Measurements from ENCODE around the gene HK1. TPM values are rescaled to one million over a fixed set of nuclear protein-coding genes. Genes with fewer than 3 reads are reported as not detected.
A peak's percentile ranks its signal among the peaks of the same experiment; 100 is the strongest.

Gene HK1
- total RNA-seq (100 to 1,000 TPM in 1 of 2 donors, 10 to 100 TPM in 1; 53.9 to 109 TPM), polyA plus RNA-seq (ENCODE audit: insufficient read length in 2 of 2) (100 to 1,000 TPM; 142 to 144 TPM)
- long read RNA-seq, donor 1, transcript HK1-202 (18 exons, 3,605 nt): major isoform, 29 of 135 reads
- long read RNA-seq, donor 1, partial matches to known transcripts: 106 of 135 reads
- long read RNA-seq, donor 1, other reads (novel, unspliced or antisense): 0 of 135 reads
- long read RNA-seq, donor 2, transcript HK1-202 (18 exons, 3,605 nt): major isoform, 5 of 5 reads
- long read RNA-seq, donor 2, partial matches to known transcripts: 0 of 5 reads
- long read RNA-seq, donor 2, other reads (novel, unspliced or antisense): 0 of 5 reads
- long read RNA-seq, donor 3, partial matches to known transcripts: 29 of 33 reads
- long read RNA-seq, donor 3, other reads (novel, unspliced or antisense): 0 of 33 reads
- long read RNA-seq, donor 4, transcript HK1-202 (18 exons, 3,605 nt): major isoform, 5 of 5 reads
- long read RNA-seq, donor 4, partial matches to known transcripts: 0 of 5 reads
- long read RNA-seq, donor 4, other reads (novel, unspliced or antisense): 0 of 5 reads

DNA sequence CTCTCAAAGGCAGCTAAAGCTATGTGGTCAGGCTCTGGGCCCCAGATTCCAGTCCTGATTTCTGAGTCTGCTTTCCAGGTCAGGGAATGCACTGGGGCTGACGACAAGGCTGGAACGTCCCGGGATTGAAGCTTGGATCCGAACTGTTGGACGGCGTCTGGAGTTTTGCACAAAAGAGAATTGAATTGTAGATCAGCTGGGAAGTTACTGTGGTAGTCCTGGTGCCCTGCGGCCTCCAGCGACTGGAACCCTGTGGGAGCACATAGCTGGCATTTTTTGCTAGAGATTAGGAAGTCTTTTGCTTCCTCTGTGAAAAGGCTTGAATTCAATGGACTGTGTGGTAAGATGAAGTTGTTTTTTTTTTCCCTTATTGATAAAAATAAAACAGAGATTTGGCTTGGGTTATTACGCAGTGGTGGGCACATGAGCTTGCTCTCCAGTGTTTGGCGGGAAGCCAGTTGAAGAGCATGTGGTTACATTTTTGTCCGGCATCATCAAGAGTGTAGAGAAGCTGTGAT lies at the start of gene HK1:
Gene HK1 (plus strand): TSS at position 51 of the 518 bp plus-strand sequence.
- peak in 2 of 6 donors; percentile 27 to 53 for DNase-seq (ENCODE audit: low read depth in 4 of 6, low spot score in 6 of 6)
- no peak within 1 kb of the TSS for H3K4me3 ChIP-seq (ENCODE audit: low read depth, low read length)
- H3K27ac ChIP-seq (ENCODE audit: low read depth, low read length): peak within 1 kb of the TSS; percentile 12
- no peaks in the 10 kb centered on the region for H3K27me3 ChIP-seq (ENCODE audit: control insufficient read depth, insufficient read depth, low read length)
- 27% methylated on average over 11 of the region's 11 CpGs for WGBS (ENCODE audit: insufficient coverage)
- H3K4me1 ChIP-seq (ENCODE audit: control insufficient read depth, insufficient read depth, low read length): peaks cover 4% of the 10 kb centered on the region
- no peaks in the 10 kb centered on the region for H3K9me3 ChIP-seq (ENCODE audit: control insufficient read depth, insufficient read depth, low read length)
- no peaks in the 10 kb centered on the region for H3K36me3 ChIP-seq (ENCODE audit: control insufficient read depth, insufficient read depth, low read length)

DNA sequence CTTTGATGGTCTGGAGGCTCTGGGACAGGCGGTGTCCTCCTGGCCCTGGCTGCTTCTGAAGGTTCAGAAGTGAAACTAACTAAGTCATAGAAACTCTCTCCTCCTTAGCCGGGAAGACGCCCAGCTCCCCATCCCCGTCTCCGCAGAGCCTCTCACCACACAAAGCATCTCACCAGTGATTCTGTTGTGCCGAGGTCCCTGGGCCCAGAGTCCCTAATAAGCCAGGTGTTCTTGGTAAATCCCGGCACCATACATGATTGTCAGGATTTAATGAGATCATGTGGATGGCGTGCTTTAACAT lies 48.7 kb upstream of the HK1 start:
- Histone ChIP-seq H3K27ac (ENCODE audit: low read depth, low read length) (no peak overlapping the region), H3K4me1 (ENCODE audit: control insufficient read depth, insufficient read depth, low read length) (peaks cover 6% of the 10 kb centered on the region), H3K27me3 (ENCODE audit: control insufficient read depth, insufficient read depth, low read length) (peaks cover 4% of the 10 kb centered on the region), H3K4me3 (ENCODE audit: low read depth, low read length) (no peak overlapping the region), H3K36me3 (ENCODE audit: control insufficient read depth, insufficient read depth, low read length) (no peaks in the 10 kb centered on the region), H3K9me3 (ENCODE audit: control insufficient read depth, insufficient read depth, low read length) (no peaks in the 10 kb centered on the region)
- no peak for DNase-seq (ENCODE audit: low read depth in 4 of 6, low spot score in 6 of 6)
- WGBS (ENCODE audit: insufficient coverage): 78% methylated on average over 5 of the region's 8 CpGs

DNA sequence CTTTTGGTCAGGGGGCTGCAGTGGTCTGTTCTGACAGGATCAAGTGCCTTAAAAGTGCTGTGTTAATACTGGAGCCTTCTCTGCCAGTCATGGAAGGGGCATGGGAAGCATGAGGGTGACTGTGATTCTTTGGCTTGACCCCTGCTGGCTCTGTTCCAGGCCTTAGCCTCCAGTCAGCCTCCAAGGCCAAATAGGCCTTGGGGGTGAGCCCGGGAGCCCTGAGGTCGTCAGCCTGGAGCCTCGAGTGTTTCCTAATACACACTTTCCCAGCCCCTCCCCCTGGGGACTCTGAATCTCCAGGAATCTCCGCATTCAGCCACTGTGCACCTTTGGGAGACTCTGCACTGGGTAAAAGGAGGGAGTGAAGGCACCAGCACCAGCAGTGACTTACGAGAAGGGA lies 48.2 kb upstream of the HK1 start:
- Histone ChIP-seq H3K36me3 (ENCODE audit: control insufficient read depth, insufficient read depth, low read length) (no peaks in the 10 kb centered on the region), H3K9me3 (ENCODE audit: control insufficient read depth, insufficient read depth, low read length) (no peaks in the 10 kb centered on the region), H3K27ac (ENCODE audit: low read depth, low read length) (no peak overlapping the region), H3K27me3 (ENCODE audit: control insufficient read depth, insufficient read depth, low read length) (peaks cover 4% of the 10 kb centered on the region), H3K4me1 (ENCODE audit: control insufficient read depth, insufficient read depth, low read length) (peaks cover 6% of the 10 kb centered on the region), H3K4me3 (ENCODE audit: low read depth, low read length) (no peak overlapping the region)
- no peak for DNase-seq (ENCODE audit: low read depth in 4 of 6, low spot score in 6 of 6)
- 85% methylated on average over 1 of the region's 5 CpGs for WGBS (ENCODE audit: insufficient coverage)

DNA sequence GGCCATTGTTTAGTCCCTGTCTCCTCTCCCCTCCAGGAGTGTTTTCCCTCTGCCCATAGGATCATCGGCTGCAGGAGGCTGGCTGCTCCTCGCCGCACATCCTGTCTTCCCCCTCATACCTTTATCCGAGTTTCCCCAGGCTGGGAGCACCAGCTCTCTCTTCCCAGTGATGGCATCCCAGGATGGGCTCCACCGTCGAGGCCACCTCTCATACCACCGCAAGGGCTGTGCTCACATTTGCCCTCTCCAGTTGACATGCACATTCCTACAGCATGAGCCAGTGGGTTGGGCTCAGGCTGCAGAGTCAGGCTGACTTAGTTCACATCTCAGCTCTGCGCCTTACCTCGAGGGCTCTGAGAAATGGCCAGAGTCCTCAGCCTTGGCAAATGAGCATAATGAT lies 46.0 kb upstream of the HK1 start:
- Histone ChIP-seq H3K9me3 (ENCODE audit: control insufficient read depth, insufficient read depth, low read length) (no peaks in the 10 kb centered on the region), H3K27me3 (ENCODE audit: control insufficient read depth, insufficient read depth, low read length) (peaks cover 4% of the 10 kb centered on the region), H3K27ac (ENCODE audit: low read depth, low read length) (no peak overlapping the region), H3K4me1 (ENCODE audit: control insufficient read depth, insufficient read depth, low read length) (peaks cover 4% of the 10 kb centered on the region), H3K36me3 (ENCODE audit: control insufficient read depth, insufficient read depth, low read length) (no peaks in the 10 kb centered on the region), H3K4me3 (ENCODE audit: low read depth, low read length) (no peak overlapping the region)
- DNase-seq (ENCODE audit: low read depth in 4 of 6, low spot score in 6 of 6): no peak
- 86% methylated on average over 9 of the region's 9 CpGs for WGBS (ENCODE audit: insufficient coverage)

DNA sequence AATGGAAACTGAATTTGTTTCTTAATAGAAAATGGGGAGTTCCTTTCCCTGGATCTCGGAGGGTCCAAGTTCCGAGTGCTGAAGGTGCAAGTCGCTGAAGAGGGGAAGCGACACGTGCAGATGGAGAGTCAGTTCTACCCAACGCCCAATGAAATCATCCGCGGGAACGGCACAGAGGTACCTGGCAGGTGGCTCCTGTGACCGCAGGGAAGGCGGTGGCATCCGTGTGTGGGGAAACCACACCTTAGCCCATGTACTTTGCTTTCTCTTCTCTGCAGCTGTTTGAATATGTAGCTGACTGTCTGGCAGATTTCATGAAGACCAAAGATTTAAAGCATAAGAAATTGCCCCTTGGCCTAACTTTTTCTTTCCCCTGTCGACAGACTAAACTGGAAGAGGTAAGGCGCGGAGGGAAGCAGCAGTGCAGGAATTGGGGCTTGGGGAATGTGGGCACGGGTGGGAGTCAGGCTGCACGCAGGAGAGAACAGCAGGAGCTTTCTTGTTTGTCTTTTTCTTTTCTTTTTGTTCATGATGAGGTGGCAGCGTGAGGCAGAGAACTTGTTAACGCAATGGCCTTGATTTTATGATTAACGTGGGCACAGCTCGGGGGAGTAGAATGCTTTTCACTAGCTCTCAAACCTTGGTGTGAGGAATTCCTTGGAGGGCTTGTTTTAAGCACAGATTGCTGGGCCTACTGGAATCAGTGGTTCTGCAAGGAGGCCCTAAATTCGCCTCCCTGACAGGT lies 45.4 kb upstream of the HK1 start:
- Histone ChIP-seq H3K9me3 (ENCODE audit: control insufficient read depth, insufficient read depth, low read length) (no peaks in the 10 kb centered on the region), H3K27me3 (ENCODE audit: control insufficient read depth, insufficient read depth, low read length) (peaks cover 2% of the 10 kb centered on the region), H3K27ac (ENCODE audit: low read depth, low read length) (no peak overlapping the region), H3K36me3 (ENCODE audit: control insufficient read depth, insufficient read depth, low read length) (no peaks in the 10 kb centered on the region), H3K4me3 (ENCODE audit: low read depth, low read length) (no peak overlapping the region), H3K4me1 (ENCODE audit: control insufficient read depth, insufficient read depth, low read length) (peaks cover 7% of the 10 kb centered on the region)
- 53% methylated on average over 17 of the region's 22 CpGs for WGBS (ENCODE audit: insufficient coverage)
- peak in 2 of 6 donors; percentile 47 to 55 for DNase-seq (ENCODE audit: low read depth in 4 of 6, low spot score in 6 of 6)

DNA sequence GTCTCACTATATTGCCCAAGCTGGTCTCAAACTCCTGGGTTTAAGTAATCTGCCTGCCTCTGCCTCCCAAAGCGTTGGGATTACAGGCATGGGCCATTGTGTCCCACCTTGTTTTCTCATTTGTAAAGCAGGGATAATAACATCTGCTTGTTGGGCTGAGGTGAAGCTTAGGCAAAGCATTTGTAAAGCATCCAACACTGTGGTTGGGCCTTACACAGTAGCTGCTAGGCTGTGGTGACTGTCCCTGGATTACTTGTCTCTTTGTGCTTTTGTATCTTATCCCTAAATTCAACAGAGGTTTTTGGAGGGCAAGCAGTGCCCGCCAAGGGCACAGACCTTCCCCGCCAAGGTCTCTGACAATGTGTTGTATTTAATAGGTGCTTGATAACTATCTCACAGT lies 43.8 kb upstream of the HK1 start:
- WGBS (ENCODE audit: insufficient coverage): 75% methylated on average over 1 of the region's 3 CpGs
- H3K27me3 ChIP-seq (ENCODE audit: control insufficient read depth, insufficient read depth, low read length): peaks cover 2% of the 10 kb centered on the region
- no peak overlapping the region for H3K4me3 ChIP-seq (ENCODE audit: low read depth, low read length)
- peaks cover 7% of the 10 kb centered on the region for H3K4me1 ChIP-seq (ENCODE audit: control insufficient read depth, insufficient read depth, low read length)
- H3K36me3 ChIP-seq (ENCODE audit: control insufficient read depth, insufficient read depth, low read length): no peaks in the 10 kb centered on the region
- no peaks in the 10 kb centered on the region for H3K9me3 ChIP-seq (ENCODE audit: control insufficient read depth, insufficient read depth, low read length)
- no peak overlapping the region for H3K27ac ChIP-seq (ENCODE audit: low read depth, low read length)
- no peak for DNase-seq (ENCODE audit: low read depth in 4 of 6, low spot score in 6 of 6)

DNA sequence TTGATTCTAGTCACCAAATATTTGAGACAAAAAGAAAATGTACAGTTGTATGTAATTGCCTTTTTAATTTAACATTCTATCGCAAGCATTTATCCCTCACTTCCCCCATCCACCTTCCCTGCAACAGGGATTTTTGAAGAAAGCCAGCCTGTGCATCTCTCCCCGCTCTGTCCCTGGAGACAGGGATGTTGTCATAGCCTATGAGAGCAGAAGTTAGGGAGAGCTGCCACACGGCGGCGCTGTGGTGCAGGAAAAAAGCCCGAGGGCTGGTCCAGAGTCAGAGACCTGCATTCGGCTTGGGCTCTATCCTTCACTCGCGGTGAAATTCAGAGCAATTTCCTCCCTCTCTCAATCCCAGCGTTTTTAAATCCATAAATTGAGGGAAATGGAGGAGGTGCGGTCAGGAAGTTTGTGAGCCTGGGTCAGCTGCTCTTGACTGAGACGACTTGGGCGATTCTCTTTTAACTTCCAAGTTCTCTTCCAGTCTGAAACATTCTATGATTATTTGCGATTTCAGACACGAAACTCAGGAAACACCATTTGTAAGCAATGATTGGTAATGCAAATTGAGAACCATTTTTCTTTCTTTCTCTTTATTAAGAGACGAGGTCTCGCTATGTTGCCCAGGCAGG lies 40.7 kb upstream of the HK1 start:
- 39% methylated on average over 3 of the region's 17 CpGs for WGBS (ENCODE audit: insufficient coverage)
- Histone ChIP-seq H3K9me3 (ENCODE audit: control insufficient read depth, insufficient read depth, low read length) (no peaks in the 10 kb centered on the region), H3K27ac (ENCODE audit: low read depth, low read length) (no peak overlapping the region), H3K4me3 (ENCODE audit: low read depth, low read length) (no peak overlapping the region), H3K36me3 (ENCODE audit: control insufficient read depth, insufficient read depth, low read length) (no peaks in the 10 kb centered on the region), H3K27me3 (ENCODE audit: control insufficient read depth, insufficient read depth, low read length) (peaks cover 4% of the 10 kb centered on the region), H3K4me1 (ENCODE audit: control insufficient read depth, insufficient read depth, low read length) (peaks cover 7% of the 10 kb centered on the region)
- DNase-seq (ENCODE audit: low read depth in 4 of 6, low spot score in 6 of 6): peak; percentile 72 to 97 (median 86)

DNA sequence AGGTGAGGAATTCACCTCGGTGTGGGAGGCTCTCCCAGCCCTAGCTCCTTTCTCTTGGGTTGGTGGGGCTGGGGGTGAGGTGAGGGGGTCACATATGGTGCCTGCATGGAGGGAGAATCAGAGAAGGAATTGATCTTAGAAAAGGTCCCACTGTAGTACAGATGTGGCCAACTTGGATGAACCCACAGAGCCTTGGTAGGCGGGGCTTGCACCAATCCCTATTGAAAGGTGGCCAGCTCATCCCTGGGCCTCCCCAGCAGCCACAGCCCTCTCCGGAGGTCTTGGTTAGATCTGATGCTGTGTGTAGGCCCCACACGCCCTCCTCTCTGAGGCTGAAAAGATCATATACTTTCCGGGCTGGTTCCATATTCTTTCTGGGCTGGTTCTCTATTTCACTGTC lies 39.2 kb upstream of the HK1 start:
- Histone ChIP-seq H3K4me1 (ENCODE audit: control insufficient read depth, insufficient read depth, low read length) (peaks cover 11% of the 10 kb centered on the region), H3K9me3 (ENCODE audit: control insufficient read depth, insufficient read depth, low read length) (no peaks in the 10 kb centered on the region), H3K36me3 (ENCODE audit: control insufficient read depth, insufficient read depth, low read length) (no peaks in the 10 kb centered on the region), H3K27me3 (ENCODE audit: control insufficient read depth, insufficient read depth, low read length) (peaks cover 4% of the 10 kb centered on the region), H3K27ac (ENCODE audit: low read depth, low read length) (no peak overlapping the region), H3K4me3 (ENCODE audit: low read depth, low read length) (no peak overlapping the region)
- 88% methylated on average over 4 of the region's 5 CpGs for WGBS (ENCODE audit: insufficient coverage)
- no peak for DNase-seq (ENCODE audit: low read depth in 4 of 6, low spot score in 6 of 6)

DNA sequence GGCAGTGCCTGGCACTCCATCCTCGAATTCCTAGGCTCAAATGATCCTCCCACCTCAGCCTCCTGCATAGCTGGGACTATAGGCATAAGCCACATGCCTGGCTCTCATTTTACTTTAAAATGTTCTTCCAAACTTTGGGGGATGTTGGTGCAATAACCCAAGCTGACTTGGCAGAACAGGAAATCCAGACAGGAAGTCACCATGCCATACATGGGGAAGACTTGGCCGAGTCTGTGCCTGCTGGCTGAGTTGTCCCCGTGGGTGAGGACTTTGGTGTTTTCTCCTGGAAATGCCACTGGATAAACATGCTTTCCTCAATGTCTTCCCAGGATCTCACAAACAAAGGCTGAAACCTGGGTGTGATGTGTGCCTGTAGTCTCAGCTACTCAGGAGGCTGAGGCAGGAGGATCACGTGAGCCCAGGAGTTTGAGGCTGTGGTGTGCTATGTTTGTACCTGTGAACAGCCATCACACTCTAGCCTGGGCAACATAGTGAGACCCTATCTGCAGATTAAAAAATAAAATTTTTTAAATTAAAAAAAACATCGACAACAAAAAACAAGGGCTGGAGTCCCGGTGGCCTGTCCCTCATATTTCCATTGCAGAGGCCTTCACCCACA lies 38.4 kb upstream of the HK1 start:
- no peak overlapping the region for H3K27ac ChIP-seq (ENCODE audit: low read depth, low read length)
- H3K36me3 ChIP-seq (ENCODE audit: control insufficient read depth, insufficient read depth, low read length): no peaks in the 10 kb centered on the region
- no peak for DNase-seq (ENCODE audit: low read depth in 4 of 6, low spot score in 6 of 6)
- no peaks in the 10 kb centered on the region for H3K9me3 ChIP-seq (ENCODE audit: control insufficient read depth, insufficient read depth, low read length)
- 92% methylated on average over 5 of the region's 6 CpGs for WGBS (ENCODE audit: insufficient coverage)
- H3K4me1 ChIP-seq (ENCODE audit: control insufficient read depth, insufficient read depth, low read length): peaks cover 11% of the 10 kb centered on the region
- peaks cover 4% of the 10 kb centered on the region for H3K27me3 ChIP-seq (ENCODE audit: control insufficient read depth, insufficient read depth, low read length)
- H3K4me3 ChIP-seq (ENCODE audit: low read depth, low read length): no peak overlapping the region
